Activated naive CD4-positive, alpha-beta T cell treated with anti-CD3 and anti-CD28 coated beads, Interleukin-2, amount 50 U/mL, for 24 hours (primary cell): Measurements from ENCODE around the gene ERI3.

Source experiments
- H3K27ac Mint-ChIP-seq: one replicate; pipeline ENCODE4 v1.8.0; 2021; ENCODE audit warnings: mild to moderate bottlenecking, mixed read lengths
- H3K27me3 Mint-ChIP-seq: one replicate; pipeline ENCODE4 v1.8.0; 2021; ENCODE audit warnings: mixed read lengths
- H3K36me3 Mint-ChIP-seq: one replicate; pipeline ENCODE4 v1.8.0; 2021; ENCODE audit warnings: mixed read lengths
- H3K4me1 Mint-ChIP-seq: one replicate; pipeline ENCODE4 v1.8.0; 2021; ENCODE audit warnings: mixed read lengths
- H3K4me3 Mint-ChIP-seq: one replicate; pipeline ENCODE4 v1.8.0; 2021; ENCODE audit warnings: mild to moderate bottlenecking, mixed read lengths
- H3K9me3 Mint-ChIP-seq: one replicate; pipeline ENCODE4 v1.8.0; 2021; ENCODE audit warnings: mixed read lengths

The ERI3 gene

GRCh38 chr1:44266400-44267344, 88.4 kb downstream of the ERI3 start:
- H3K27ac Mint-ChIP-seq = no peak overlapping the region
- no peak overlapping the region for H3K4me3 Mint-ChIP-seq
- no peaks in the 10 kb centered on the region for H3K27me3 Mint-ChIP-seq
- H3K4me1 Mint-ChIP-seq = peaks cover 39% of the 10 kb centered on the region
- H3K36me3 Mint-ChIP-seq = peaks cover 4% of the 10 kb centered on the region
- H3K9me3 Mint-ChIP-seq = no peaks in the 10 kb centered on the region

- Mint-ChIP-seq H3K36me3 (peaks cover 1% of the 10 kb centered on the region), H3K9me3 (no peaks in the 10 kb centered on the region), H3K4me3 (no peak overlapping the region), H3K27me3 (no peaks in the 10 kb centered on the region), H3K4me1 (peaks cover 39% of the 10 kb centered on the region), H3K27ac (no peak overlapping the region)
These were observed 89.2 kb downstream of the ERI3 start for GRCh38 chr1:44265656-44266358.

- no peak overlapping the region for H3K4me3 Mint-ChIP-seq
- H3K27me3 Mint-ChIP-seq = no peaks in the 10 kb centered on the region
- H3K27ac Mint-ChIP-seq = peak overlapping the region; percentile 24
- H3K9me3 Mint-ChIP-seq = no peaks in the 10 kb centered on the region
- H3K4me1 Mint-ChIP-seq = peaks cover 35% of the 10 kb centered on the region
- peaks cover 1% of the 10 kb centered on the region for H3K36me3 Mint-ChIP-seq
These were observed 90.6 kb downstream of the ERI3 start for GRCh38 chr1:44264451-44264771.

- Mint-ChIP-seq H3K27me3 (no peaks in the 10 kb centered on the region), H3K9me3 (no peaks in the 10 kb centered on the region), H3K27ac (peak overlapping the region; percentile 77), H3K4me3 (no peak overlapping the region), H3K4me1 (peaks cover 30% of the 10 kb centered on the region), H3K36me3 (peaks cover 1% of the 10 kb centered on the region)
These were observed 91.2 kb downstream of the ERI3 start for GRCh38 chr1:44263568-44264450.

GRCh38 chr1:44262816-44263567, 92.1 kb downstream of the ERI3 start:
- H3K9me3 Mint-ChIP-seq = no peaks in the 10 kb centered on the region
- H3K36me3 Mint-ChIP-seq = peaks cover 1% of the 10 kb centered on the region
- no peak overlapping the region for H3K27ac Mint-ChIP-seq
- no peaks in the 10 kb centered on the region for H3K27me3 Mint-ChIP-seq
- no peak overlapping the region for H3K4me3 Mint-ChIP-seq
- H3K4me1 Mint-ChIP-seq = peaks cover 26% of the 10 kb centered on the region

- Mint-ChIP-seq H3K4me1 (peaks cover 25% of the 10 kb centered on the region), H3K27ac (no peak overlapping the region), H3K36me3 (peaks cover 1% of the 10 kb centered on the region), H3K4me3 (no peak overlapping the region), H3K27me3 (no peaks in the 10 kb centered on the region), H3K9me3 (no peaks in the 10 kb centered on the region)
These were observed 92.6 kb downstream of the ERI3 start for GRCh38 chr1:44262414-44262813.

GRCh38 chr1:44261962-44262361, 93.1 kb downstream of the ERI3 start:
- H3K27ac Mint-ChIP-seq = no peak overlapping the region
- peaks cover 2% of the 10 kb centered on the region for H3K36me3 Mint-ChIP-seq
- no peaks in the 10 kb centered on the region for H3K27me3 Mint-ChIP-seq
- H3K4me1 Mint-ChIP-seq = peaks cover 25% of the 10 kb centered on the region
- no peak overlapping the region for H3K4me3 Mint-ChIP-seq
- H3K9me3 Mint-ChIP-seq = no peaks in the 10 kb centered on the region

- Mint-ChIP-seq H3K9me3 (no peaks in the 10 kb centered on the region), H3K27ac (no peak overlapping the region), H3K4me3 (no peak overlapping the region), H3K36me3 (peaks cover 3% of the 10 kb centered on the region), H3K4me1 (peaks cover 25% of the 10 kb centered on the region), H3K27me3 (no peaks in the 10 kb centered on the region)
These were observed 93.8 kb downstream of the ERI3 start for GRCh38 chr1:44261171-44261817.

GRCh38 chr1:44260792-44261170, 94.3 kb downstream of the ERI3 start:
- Mint-ChIP-seq H3K4me3 (no peak overlapping the region), H3K27ac (no peak overlapping the region), H3K9me3 (no peaks in the 10 kb centered on the region), H3K27me3 (no peaks in the 10 kb centered on the region), H3K36me3 (peaks cover 3% of the 10 kb centered on the region), H3K4me1 (peaks cover 25% of the 10 kb centered on the region)

- H3K27me3 Mint-ChIP-seq = no peaks in the 10 kb centered on the region
These were observed 96.0 kb downstream of the ERI3 start for GRCh38 chr1:44259090-44259489.

GRCh38 chr1:44256762-44257554, 98.1 kb downstream of the ERI3 start:
- Mint-ChIP-seq H3K27ac (no peak overlapping the region), H3K9me3 (no peaks in the 10 kb centered on the region), H3K4me1 (peaks cover 4% of the 10 kb centered on the region), H3K36me3 (peaks cover 3% of the 10 kb centered on the region), H3K4me3 (no peak overlapping the region), H3K27me3 (no peaks in the 10 kb centered on the region)

More at GRCh38 chr1:44259090-44259489, 96.0 kb downstream of the ERI3 start:
- Mint-ChIP-seq H3K4me1 (peaks cover 9% of the 10 kb centered on the region), H3K27ac (no peak overlapping the region), H3K4me3 (no peak overlapping the region), H3K9me3 (no peaks in the 10 kb centered on the region), H3K36me3 (peaks cover 3% of the 10 kb centered on the region)

GRCh38 chr1:44254392-44254910, 100.6 kb downstream of the ERI3 start:
- H3K9me3 Mint-ChIP-seq = no peaks in the 10 kb centered on the region
- peaks cover 1% of the 10 kb centered on the region for H3K36me3 Mint-ChIP-seq
- no peaks in the 10 kb centered on the region for H3K4me1 Mint-ChIP-seq
- no peaks in the 10 kb centered on the region for H3K27me3 Mint-ChIP-seq
- no peak overlapping the region for H3K27ac Mint-ChIP-seq
- no peak overlapping the region for H3K4me3 Mint-ChIP-seq

- Mint-ChIP-seq H3K4me3 (no peak overlapping the region), H3K27ac (no peak overlapping the region), H3K4me1 (no peaks in the 10 kb centered on the region), H3K27me3 (no peaks in the 10 kb centered on the region), H3K9me3 (no peaks in the 10 kb centered on the region), H3K36me3 (peaks cover 1% of the 10 kb centered on the region)
These were observed 102.9 kb downstream of the ERI3 start for GRCh38 chr1:44251989-44252671.
